Activated T-cell treated with anti-CD3 and anti-CD28 coated beads for 24 hours (primary cell): ENCODE data around the gene KIF18B.

Source experiments
- DNase-seq: peaks from one replicate; pipeline ENCODE4 v3.0.0-alpha.2; 2020; ENCODE audit warnings: low read depth

The KIF18B gene

DNA sequence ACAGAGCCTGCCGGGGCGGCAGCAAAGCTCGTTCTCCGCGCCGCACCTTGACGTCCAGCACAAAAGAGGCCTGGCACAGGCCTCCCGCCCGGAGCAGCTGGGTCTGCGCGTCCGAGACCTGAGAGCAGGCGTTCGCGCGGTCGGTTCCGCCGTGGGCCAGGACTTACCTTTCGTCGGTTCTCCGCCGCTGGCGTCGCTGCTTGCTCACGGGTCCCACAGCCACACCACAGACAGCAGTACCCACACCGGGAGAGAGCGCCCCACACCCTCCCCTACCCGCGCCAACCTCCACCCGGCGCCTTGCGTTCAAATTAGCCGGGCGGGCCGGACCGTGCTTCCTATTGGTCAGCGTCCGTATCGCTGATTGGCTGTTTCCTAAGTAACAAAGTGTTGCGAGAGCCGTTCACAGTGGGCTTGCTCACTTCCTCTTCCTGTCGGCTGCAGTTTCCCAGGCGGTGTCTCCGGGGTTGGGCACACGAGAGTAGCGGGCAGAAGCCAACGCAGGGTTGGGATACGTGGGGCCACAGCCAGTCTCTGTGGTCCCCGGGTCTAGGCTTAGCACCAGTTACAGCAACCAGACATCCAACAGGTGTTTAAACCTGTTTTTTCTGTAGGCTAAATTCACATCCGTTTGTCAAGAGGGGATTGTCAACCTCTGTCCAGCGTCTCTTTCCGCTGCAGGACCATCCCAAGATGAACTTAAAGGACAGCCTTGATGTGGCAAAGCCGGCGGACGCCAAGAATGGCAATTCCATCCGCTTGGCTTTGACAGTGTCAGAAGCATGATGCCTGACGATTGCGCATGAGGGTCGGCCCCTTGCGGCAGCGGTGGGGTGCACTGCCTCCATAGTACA, at the start of gene KIF18B:
Gene KIF18B, minus strand, starts transcription at position 313 of the 854 bp plus-strand sequence. CDS start 11,429 bp downstream, outside the sequence.
- DNase-seq, result peak; percentile 82

DNA sequence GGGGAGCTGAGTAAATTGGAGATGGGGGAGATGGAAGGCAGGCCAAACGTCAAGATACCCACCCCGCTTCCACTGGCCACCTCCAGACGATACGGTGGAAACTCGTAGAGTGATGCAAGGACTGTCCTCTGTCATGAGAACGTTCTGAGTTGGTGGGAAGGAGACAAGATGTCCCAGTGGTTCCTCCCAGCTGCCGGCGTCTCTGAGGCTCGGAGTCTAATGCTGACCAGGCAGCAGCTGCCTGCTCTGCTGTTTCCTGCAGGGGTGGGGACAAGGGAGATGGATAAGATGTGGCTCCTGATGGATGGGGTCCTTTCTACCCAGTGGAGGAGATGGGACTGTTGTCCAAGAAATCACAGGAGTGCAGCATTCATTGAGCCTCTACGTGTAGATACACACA, 48.7 kb upstream of the KIF18B start:
- DNase-seq, result no peak

DNA sequence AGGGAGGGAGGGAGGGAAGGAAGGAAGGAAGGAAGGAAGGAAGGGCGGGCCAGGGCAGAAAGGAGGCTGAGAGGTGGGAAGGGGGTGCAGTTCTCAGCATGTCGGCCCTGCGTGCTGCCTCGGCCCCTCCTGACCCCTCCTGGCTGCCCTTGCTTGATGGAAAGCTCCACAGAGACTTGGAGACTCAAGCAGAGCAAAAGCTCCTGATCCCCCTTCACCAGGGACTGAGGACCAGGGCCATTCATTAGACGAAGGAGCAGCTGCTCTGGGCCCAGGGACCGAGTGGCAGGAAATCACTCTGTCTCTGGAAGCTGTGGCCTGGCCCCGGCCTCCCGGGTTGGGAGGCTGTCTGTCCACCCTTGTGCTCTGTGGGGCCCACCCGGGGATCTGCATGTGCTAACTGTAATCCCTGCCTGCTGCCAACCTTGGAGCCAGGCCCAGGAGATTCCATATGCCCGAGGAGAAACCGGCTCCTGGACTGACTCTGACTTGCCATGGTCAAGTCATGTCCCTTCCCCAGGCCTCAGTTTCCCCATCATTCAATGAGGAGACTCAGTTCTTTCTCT, 47.9 kb upstream of the KIF18B start:
- no peak for DNase-seq

DNA sequence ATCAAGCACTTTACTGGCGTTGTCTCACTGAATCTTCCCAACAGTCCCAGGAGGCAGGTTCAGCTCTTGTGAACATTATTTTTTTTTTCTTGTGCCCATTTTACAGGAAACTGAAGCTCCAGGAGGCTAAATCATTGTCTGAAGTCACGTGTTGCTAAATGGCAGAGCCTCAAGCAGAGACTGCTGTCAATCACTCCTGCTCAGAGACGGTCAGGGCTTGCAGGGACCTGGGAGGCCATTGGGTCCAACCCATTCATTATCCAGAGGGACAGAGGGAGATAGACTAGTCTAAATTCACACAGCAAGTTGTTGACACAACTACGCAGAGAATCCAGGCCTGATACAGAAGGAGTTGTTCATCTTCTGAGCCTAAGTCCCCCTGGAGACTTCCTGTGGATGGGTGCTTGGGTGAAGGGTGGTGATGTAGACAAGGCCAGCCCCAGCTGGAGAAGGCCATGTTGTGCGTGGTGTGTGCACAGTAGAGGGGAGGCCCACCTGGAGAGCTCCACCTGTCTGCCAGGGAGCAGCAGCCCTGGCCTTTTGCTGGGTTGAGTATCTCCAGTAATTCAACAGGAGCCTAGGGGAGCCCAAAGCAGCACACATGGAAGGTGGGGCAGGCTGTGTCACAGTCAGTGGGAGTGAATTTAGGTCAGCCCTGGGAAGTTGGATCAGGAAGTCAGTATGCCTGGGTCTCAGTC, 44.8 kb upstream of the KIF18B start:
- DNase-seq, result no peak

DNA sequence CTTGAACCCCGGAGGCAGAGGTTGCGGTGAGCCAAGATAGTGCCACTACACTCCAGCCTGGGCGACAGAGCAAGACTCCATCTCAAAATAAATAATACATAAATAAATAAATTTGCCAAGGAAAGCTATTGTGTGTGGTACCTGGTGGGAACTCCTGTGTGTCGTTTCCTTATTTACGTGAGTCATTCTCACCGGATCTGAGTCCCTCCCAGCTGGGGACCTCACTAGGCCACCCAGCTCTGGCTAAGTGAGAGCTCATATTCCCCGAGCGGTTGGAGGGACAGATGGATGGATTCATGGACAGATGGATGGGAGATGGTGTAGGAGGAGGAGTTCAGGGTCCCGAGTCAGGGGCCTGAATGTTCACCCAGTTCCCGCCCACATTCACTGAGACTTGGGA, 43.4 kb upstream of the KIF18B start:
- no peak for DNase-seq

DNA sequence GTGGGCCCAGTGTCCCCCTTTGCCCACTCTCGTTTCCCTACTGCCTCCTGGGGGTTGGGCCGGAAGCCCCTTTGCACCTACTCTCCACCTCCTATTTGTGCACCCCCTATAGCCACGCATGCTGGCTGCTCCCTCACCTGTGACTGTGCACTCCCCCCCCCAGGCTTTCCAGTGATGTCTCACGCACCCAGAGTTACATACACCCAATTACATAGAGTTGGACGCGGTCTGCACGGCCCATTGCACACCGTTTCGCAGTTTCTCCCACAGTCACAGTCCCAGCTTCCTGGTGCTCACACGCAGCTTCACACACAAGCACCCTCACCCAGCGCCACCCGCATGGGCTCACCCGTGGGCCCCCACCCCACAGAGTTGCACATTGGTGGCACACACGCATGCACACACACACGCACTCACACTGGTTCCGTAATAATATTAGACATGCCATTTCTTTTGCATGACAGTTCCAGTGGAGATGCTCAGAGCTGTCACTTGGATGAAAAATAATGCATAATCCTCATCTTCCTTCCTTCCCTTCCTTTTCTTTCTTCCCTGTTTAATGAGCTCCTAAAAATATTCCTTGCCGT, 42.1 kb upstream of the KIF18B start:
- DNase-seq, result no peak

DNA sequence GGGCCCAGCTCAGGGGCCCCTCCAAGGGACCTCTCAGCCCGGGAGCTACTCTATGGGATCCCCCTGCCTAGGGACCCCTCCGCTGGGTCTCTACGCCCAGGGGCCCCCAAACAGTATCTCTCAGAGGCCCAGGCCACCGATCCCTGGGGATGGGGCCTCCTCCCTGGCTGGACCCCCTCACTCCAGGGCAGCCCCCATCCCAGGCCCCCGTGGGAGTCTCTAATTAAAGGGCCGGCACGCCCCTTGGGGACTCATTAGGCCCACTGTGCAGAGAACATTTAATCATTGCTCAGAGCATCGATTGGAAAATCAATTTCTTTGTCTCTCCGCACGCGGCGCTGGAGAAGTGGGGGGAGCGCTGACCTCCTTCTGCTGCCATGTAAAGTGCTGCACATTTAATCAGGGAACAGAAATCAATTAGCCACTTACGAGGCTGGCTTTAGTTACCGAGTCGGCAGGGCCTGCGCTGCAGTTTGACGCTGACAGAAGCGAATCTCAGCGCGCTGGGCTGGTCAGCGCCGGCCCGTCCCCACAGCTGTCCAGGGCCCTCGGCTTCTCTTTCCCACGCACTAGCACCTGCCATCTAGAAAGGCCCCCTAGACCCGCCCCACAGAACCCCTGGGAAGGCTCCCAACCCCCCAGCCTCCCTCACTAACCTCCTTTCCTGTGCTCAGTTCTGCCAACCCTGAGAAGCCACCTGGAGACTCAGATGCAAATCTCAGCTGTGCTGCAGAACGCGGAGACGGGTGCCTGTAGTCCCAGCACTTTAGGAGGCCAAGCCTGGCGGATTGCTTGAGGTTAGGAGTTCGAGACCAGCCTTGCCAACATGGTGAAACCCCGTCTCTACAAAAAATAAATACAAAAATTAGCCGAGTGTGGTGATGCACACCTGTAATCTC, 40.7 kb upstream of the KIF18B start:
- no peak for DNase-seq

DNA sequence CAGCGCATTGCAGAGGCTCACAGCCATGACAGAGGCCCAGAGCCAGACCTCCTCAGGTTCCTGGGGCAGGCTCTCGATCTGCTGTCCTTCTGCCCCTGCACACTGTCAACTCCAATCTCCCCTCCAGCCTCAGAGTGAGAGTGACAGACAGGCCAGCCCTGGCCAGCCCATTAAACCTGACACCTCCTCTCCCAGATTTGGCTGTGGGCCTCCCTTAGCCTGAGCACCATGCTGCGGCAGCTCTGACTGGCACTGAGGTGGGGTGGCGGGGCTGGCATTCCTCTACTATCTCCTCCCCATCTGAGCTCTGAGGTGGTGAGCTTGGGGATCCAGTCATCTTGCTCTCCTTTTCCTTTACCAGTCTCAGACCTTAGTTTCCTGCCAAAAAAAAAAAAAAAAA, 36.0 kb upstream of the KIF18B start:
- no peak for DNase-seq

DNA sequence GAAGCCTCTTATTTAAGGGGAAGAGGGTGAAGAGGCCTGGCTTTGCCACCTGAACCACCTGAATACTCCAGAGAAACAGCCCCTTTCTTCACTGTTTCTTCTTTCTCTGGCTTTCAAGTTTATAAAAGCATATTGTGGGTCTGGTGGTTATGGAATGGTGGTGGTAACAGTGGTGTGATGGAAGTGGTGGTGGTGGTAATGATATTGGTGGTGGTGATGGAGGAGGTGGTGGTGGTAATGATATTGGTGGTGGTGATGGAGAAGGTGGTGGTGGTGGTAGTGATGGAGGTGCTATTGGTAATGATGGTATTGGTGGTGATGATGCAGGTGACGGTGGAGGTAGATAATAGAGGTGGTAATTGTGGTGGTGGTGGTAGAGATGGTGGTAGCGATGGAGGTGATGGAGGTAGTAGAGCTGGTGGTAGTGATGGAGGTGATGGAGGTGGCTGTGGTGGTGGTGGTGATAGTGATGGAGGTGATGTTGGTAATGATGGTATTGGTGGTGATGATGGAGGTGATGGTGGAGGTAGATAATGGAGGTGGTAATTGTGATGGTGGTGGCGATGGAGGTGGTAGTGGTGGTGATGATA, 34.6 kb upstream of the KIF18B start:
- no peak for DNase-seq

DNA sequence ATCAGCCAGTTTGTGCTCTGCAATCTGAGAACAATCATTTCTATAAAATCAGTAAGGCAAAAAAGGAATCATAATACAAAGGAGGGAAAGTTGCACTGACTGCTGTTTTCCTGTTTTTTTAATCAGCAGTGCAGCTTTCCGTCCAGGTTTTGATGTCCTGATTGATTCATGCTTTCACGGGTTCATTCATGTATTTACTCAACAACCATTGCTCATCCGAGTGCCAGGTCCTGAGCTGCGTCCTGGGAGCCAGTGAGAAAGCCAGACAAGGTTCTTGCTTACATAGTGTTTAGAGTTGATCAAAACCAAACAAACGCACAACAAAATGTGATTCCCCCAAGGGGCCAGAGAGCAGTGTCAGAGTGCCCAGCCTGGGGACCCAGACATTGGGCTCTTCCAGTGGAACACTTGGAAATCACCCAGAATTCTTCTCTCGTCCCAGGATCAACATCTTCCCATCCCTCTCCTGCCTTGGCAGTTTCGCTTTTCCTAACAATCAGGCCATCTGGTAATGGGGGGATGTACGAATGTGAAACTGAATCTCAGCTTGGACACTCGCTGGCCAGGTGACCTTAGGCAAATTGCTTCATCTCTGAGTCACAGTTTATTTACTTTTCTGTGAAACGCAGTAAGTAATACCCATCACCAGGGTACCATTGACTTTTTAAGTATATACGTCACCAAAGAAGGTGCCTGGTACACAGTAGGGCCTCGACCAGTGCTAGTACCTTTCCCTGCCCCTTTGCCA, 33.8 kb upstream of the KIF18B start:
- no peak for DNase-seq

DNA sequence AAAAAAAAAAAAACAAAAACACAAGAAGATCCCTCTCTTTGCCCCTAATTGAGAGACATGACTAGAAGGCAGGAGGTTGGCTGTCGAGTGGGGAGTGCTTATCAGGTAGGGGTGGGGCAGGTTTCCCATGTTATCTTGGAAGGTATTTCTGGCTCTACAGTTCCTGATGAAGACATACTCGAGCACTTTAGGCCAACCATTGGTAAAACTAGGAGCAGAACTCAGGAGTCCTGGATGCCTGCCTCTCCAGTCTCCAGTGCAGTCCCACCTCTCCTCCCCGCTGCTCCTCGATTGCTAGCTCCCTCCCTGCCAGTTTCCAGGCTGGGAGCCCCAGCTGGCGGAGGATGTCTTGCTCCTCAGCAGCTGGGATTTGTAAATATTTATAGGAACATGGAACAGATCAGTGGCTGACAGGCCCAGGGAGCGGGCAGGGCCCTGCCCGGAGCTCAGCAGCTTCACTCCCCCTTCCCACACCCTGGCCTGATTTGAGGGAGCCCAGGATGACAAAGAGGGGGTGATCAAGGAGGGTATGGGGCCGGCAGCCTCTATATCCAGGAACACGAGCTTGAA, 31.9 kb upstream of the KIF18B start:
- no peak for DNase-seq

DNA sequence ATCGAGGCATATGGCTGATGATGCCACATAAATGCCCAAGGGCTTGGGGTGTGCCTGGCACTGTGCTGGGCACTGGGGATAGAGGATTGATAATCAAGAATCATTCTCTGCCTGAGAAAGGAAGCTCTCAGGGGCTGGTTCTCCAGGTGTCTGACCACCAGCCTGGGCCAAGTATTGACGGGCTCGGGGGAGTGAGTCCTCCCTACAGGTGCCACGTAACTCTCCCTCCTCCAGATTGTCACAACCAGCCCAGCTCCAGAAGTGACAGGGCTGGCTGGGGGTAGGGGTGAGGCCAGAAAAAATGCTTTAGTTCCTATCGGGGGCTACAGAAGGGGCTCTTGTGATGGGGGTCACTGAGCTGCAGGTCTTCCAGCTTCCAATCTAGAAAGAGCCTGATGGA, 31.2 kb upstream of the KIF18B start:
- DNase-seq, result no peak

DNA sequence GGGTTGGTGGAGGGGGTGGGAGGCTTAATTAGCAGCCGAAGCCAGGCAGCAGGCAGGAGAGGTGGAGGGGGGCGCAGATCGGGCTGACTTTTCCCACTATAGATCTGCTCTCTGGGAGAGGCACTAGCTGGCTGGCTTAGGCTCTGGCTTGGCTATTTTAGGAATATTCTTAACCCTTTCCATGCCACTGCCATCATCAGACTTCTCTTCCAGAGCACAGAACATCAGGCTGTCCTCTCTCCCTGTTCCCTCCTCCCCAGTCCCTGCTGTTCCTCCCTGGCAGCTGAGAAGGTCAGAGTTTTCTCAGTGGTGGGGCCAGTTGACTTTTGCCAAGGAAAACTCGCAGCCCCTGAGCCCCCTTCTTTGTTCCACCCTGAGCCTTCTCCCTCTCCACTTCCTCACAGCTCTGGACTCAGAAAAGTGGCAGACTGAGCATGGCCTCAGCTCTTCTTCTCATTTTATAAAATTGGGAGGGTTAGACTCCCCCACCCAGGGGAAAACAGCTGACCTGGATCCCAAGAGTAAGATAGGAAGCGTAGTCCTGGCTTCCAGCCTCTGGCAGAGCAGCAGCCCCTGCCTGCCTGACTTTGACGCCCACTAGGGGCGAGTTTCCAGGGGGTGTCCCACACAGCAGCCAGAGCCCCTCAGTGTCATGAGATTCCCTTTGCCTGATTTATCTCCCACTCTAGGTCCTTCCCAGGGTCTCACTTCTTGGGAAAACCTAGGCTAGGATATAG, 30.4 kb upstream of the KIF18B start:
- no peak for DNase-seq

DNA sequence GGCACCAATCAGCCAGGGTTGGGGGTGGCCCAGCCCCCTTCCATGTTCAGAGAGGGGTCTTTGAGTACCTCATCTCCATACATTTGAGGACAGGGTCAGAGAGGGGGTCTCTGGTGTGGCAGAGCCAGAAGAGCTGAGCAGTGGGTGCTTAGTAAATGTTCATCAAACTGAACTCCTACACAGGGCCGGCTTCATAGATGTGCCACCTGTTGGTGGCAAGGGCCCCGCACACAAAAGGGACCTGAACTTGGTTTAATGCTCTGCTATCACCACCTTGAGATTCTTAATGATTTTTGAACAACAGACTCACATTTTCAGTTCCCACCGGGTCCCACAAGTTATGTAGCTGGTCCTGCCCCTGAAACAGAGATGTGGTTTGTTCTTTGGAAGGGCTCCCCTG, 29.5 kb upstream of the KIF18B start:
- DNase-seq, result no peak

DNA sequence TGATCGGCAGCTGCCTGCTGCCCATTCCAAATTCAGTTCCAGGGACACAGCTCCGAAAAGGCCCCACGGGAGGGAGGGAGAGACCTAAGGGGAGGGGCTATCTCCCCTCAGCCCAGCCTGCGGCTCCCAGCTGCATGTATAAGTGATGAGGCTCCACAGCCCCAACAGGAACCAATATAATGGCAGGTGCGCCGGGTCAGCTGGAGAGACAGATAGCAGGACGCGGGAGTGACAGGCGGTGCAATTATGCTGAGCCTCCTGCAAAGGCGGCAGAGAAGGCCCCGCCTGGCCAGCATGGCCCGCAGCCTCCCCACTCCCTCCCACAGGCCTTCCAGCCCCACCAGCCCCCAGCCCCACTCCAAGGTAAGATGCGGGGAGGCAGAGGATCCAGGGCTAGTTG, 28.6 kb upstream of the KIF18B start:
- no peak for DNase-seq

DNA sequence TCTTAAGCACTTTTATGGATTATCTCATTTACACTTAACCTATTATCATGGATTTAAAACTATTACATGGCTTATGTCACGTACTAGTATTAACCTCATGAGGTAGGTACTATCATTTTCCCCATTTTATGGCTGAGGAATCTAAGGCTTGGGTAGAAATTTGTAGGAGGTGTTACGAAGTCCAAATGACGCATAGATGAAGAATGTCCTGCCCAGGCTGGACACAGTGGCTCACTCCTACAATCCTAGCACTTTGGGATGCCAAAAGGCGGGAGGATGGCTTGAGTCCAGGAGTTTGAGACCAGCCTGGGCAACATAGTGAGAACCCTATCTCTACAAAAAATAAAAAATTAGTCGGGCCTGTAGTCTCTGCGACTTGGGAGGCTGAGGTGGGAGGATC, 25.4 kb upstream of the KIF18B start:
- DNase-seq, result no peak

DNA sequence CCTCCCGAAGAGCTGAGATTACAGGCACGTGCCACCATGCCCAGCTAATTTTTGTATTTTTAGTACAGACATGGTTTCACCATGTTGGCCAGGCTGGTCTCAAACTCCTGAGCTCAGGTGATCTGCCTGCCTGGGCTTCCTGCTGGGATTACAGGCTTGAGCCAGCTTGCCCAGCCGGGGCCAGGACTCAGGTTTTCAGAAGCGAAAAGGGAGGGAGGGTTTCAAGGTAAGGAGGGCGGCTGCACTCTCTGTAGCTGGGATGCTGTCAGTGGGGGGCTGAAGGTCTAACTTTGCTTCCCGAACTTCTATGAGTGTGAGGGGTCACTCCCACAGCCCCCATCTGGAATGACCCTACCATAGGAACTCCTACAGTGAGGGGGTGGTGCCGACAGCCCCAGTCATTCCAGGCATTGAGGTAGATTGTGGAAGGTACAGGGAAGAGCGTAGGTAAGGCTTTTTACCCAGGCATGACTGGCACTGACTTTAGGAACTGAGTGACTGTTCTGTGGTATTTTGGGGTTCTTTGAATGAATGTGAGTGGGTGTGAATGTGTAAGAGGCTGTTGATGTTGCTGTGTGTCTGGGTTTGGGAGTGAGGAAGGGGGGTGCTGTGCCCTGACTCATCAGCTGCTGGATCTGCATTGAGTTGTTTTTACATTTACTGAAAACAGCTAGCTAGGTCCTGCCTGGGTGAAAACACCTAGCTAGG, 24.4 kb upstream of the KIF18B start:
- DNase-seq, result peak; percentile 58

DNA sequence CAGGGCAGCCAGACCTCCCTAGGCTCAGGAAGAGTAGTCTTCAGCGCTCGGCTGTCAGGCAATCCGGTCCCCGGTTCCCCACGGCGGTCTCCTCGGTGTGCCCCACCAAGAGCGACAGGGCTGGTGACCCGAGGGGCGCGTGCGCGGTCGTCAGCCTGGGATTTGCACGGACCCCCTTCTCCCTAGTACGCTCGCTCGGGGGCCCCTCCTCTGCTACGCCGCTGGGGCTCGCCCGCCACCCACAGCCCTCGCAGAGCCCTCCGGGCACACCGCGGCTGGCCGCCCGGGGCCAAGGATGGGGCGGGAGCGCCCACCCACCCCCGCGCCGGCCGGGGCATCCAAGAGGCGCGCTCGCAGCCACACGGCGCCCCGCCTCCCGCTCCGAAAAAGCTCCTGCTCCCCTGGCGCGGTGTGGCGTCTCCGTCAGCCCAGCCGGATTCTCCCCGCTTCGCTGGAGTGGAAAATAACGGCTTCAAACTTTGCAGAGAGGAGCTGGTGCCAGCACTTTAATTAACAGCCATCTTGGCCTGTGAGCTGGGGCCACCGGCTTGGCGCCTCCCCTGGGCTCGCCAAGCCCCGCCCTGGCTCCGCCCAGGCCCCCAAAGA, 22.7 kb upstream of the KIF18B start:
- no peak for DNase-seq
